WTC11 (cell line): ENCODE data around the gene MEIKIN. TPM values are rescaled to one million over a fixed set of nuclear protein-coding genes. Genes with fewer than 3 reads are reported as not detected.

ENCODE experiments used
- ATAC-seq: fragments of 200-7000 bp; cut with Tn5 transposase; 2 replicates; pipeline ENCODE4 v1.10.0; 2021; ENCODE audit warnings: mild to moderate bottlenecking, moderate library complexity
- CTCF ChIA-PET: fragments of 300-600 bp; sonication (Branson Sonifier 250); formaldehyde crosslinking; loops from one replicate; lab custom pipeline; 2021; ENCODE audit warnings: antibody characterized with exemption; lab: Charles Lee
- POLR2A ChIA-PET: fragments of 350-600 bp; sonication (Branson Sonifier 250); formaldehyde crosslinking; loops from one replicate; lab custom pipeline; 2021; ENCODE audit warnings: antibody characterized with exemption; lab: Charles Lee
- DNase-seq: peaks from one replicate; pipeline ENCODE4 v3.0.0; 2021; ENCODE audit warnings: low spot score
- H3K27ac Mint-ChIP-seq: 2 replicates; pipeline ENCODE4 v1.8.0; 2021; ENCODE audit warnings: mixed read lengths
- H3K27me3 Mint-ChIP-seq: 2 replicates; pipeline ENCODE4 v1.8.0; 2021; ENCODE audit warnings: low read depth, mild to moderate bottlenecking, moderate library complexity, mixed read lengths
- H3K36me3 Mint-ChIP-seq: 2 replicates; pipeline ENCODE4 v1.8.0; 2021; ENCODE audit warnings: mixed read lengths
- H3K4me1 Mint-ChIP-seq: 2 replicates; pipeline ENCODE4 v1.8.0; 2022; ENCODE audit warnings: mixed read lengths
- H3K4me3 Mint-ChIP-seq: 2 replicates; pipeline ENCODE4 v1.8.0; 2021; ENCODE audit warnings: mild to moderate bottlenecking, moderate library complexity, mixed read lengths
- H3K9me3 Mint-ChIP-seq: 2 replicates; pipeline ENCODE4 v1.8.0; 2021; ENCODE audit warnings: mixed read lengths
- ELF4 ChIP-seq: sonication (generic); formaldehyde crosslinking; IDR thresholded peaks from 2 replicates; pipeline ENCODE4 v1.8.1; 2022; ENCODE audit warnings: low read depth, mild to moderate bottlenecking, moderate library complexity, missing genetic modification reagents
- GABPB1 ChIP-seq: sonication (generic); formaldehyde crosslinking; IDR thresholded peaks from 2 replicates; pipeline ENCODE4 v1.8.1; 2023; ENCODE audit warnings: mild to moderate bottlenecking, missing genetic modification reagents
- GRHL2 ChIP-seq: fragments of 250-450 bp; sonication (Bioruptor Pico); IDR thresholded peaks from 2 replicates; pipeline ENCODE4 v1.8.0; 2022; ENCODE audit warnings: mild to moderate bottlenecking, moderate library complexity; ENCODE audit not compliant: insufficient replicate concordance, severe bottlenecking
- IRF2 ChIP-seq: sonication (generic); formaldehyde crosslinking; IDR thresholded peaks from 2 replicates; pipeline ENCODE4 v1.8.0; 2022; ENCODE audit warnings: low read depth, missing genetic modification reagents, borderline replicate concordance
- JAZF1 ChIP-seq: fragments of 250-450 bp; sonication (Bioruptor Pico); IDR thresholded peaks from 2 replicates; pipeline ENCODE4 v1.9.0; 2021; ENCODE audit warnings: moderate library complexity, mild to moderate bottlenecking, inconsistent platforms
- NFYB ChIP-seq: sonication (generic); formaldehyde crosslinking; conservative IDR thresholded peaks from 2 replicates; pipeline ENCODE4 v1.8.0; 2022; ENCODE audit warnings: low read depth, missing genetic modification reagents
- NR3C1 ChIP-seq: sonication (generic); formaldehyde crosslinking; conservative IDR thresholded peaks from 2 replicates; pipeline ENCODE4 v1.8.1; 2023; ENCODE audit warnings: low read depth, mild to moderate bottlenecking, missing genetic modification reagents
- RELA ChIP-seq: sonication (generic); formaldehyde crosslinking; IDR thresholded peaks from 2 replicates; pipeline ENCODE4 v1.8.1; 2022; ENCODE audit warnings: missing genetic modification reagents, mild to moderate bottlenecking, borderline replicate concordance
- TCF7 ChIP-seq: sonication (generic); formaldehyde crosslinking; IDR thresholded peaks from 2 replicates; pipeline ENCODE4 v1.8.0; 2022; ENCODE audit warnings: mild to moderate bottlenecking, low read depth, missing genetic modification reagents, moderate library complexity
- ZNF121 ChIP-seq: sonication (generic); formaldehyde crosslinking; IDR thresholded peaks from 2 replicates; pipeline ENCODE4 v1.8.0; 2023; ENCODE audit warnings: missing genetic modification reagents
- ZNF232 ChIP-seq: sonication (generic); formaldehyde crosslinking; IDR thresholded peaks from 2 replicates; pipeline ENCODE4 v1.8.0; 2022; ENCODE audit warnings: mild to moderate bottlenecking, missing genetic modification reagents
- ZNF317 ChIP-seq: sonication (generic); formaldehyde crosslinking; IDR thresholded peaks from 2 replicates; pipeline ENCODE4 v1.8.1; 2023; ENCODE audit warnings: low read depth, mild to moderate bottlenecking, moderate library complexity, missing genetic modification reagents, borderline replicate concordance
- ZNF396 ChIP-seq: fragments of 250-450 bp; sonication (Bioruptor Pico); IDR thresholded peaks from 2 replicates; pipeline ENCODE4 v1.8.0; 2021; ENCODE audit warnings: mild to moderate bottlenecking, moderate library complexity, borderline replicate concordance
- ZNF423 ChIP-seq: fragments of 250-450 bp; sonication (Bioruptor Pico); IDR thresholded peaks from 2 replicates; pipeline ENCODE4 v2.1.2; 2022; ENCODE audit warnings: mild to moderate bottlenecking, moderate library complexity
- total RNA-seq: library from RNA; stranded (reverse); gene quantifications from 3 replicates; pipeline ENCODE4 v1.2.3, GENCODE V29; 2021
- TF ChIP-seq, protein P1 (sequence below): fragments of 250-450 bp; sonication (Bioruptor Pico); conservative IDR thresholded peaks from 2 replicates; pipeline ENCODE4 v1.9.0; 2021; ENCODE audit warnings: mild to moderate bottlenecking
- TF ChIP-seq, protein P2 (sequence below): fragments of 250-450 bp; sonication (Bioruptor Pico); IDR thresholded peaks from 2 replicates; pipeline ENCODE4 v1.9.0; 2021; ENCODE audit warnings: mild to moderate bottlenecking
- TF ChIP-seq, protein P3 (sequence below): sonication (generic); formaldehyde crosslinking; conservative IDR thresholded peaks from 2 replicates; pipeline ENCODE4 v1.8.1; 2022; ENCODE audit warnings: mild to moderate bottlenecking, missing genetic modification reagents
- TF ChIP-seq, protein P4 (sequence below): sonication (generic); formaldehyde crosslinking; IDR thresholded peaks from 2 replicates; pipeline ENCODE4 v1.8.1; 2022; ENCODE audit warnings: mild to moderate bottlenecking, moderate library complexity, missing genetic modification reagents
- TF ChIP-seq, protein P5 (sequence below): sonication (generic); formaldehyde crosslinking; IDR thresholded peaks from 2 replicates; pipeline ENCODE4 v1.8.1; 2022; ENCODE audit warnings: low read depth, missing genetic modification reagents, borderline replicate concordance
- TF ChIP-seq, protein P6 (sequence below): sonication (generic); formaldehyde crosslinking; IDR thresholded peaks from 2 replicates; pipeline ENCODE4 v1.8.0; 2022; ENCODE audit warnings: mild to moderate bottlenecking, missing genetic modification reagents
- TF ChIP-seq, protein P7 (sequence below): sonication (generic); formaldehyde crosslinking; IDR thresholded peaks from 2 replicates; pipeline ENCODE4 v1.8.0; 2023; ENCODE audit warnings: missing genetic modification reagents
- TF ChIP-seq, protein P8 (sequence below): fragments of 250-450 bp; sonication (Bioruptor Pico); IDR thresholded peaks from 2 replicates; pipeline ENCODE4 v1.9.0; 2021; ENCODE audit warnings: mild to moderate bottlenecking, borderline replicate concordance

MEIKIN gene
- total RNA-seq, 1 experiment from 2014 or later: not detected

DNA sequence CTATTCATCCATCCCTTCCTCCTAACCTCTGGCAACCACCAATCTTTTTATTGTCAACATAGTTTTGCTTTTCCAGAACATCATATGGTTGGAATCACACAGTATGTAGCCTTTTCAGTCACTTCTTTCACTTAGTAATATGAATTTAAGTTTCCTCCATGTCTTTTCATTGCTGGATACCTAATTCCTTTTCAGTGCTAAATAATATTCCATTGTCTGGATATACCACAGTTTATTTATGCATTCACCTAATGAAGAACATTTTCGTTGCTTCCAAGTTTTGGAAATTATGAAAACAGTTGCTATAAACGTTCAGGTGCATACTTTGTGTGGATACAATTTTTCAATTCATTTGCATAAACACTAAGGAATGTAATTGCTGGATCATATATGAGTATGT lies 77.9 kb downstream of the MEIKIN start:
- TF ChIP-seq, protein P1, sequence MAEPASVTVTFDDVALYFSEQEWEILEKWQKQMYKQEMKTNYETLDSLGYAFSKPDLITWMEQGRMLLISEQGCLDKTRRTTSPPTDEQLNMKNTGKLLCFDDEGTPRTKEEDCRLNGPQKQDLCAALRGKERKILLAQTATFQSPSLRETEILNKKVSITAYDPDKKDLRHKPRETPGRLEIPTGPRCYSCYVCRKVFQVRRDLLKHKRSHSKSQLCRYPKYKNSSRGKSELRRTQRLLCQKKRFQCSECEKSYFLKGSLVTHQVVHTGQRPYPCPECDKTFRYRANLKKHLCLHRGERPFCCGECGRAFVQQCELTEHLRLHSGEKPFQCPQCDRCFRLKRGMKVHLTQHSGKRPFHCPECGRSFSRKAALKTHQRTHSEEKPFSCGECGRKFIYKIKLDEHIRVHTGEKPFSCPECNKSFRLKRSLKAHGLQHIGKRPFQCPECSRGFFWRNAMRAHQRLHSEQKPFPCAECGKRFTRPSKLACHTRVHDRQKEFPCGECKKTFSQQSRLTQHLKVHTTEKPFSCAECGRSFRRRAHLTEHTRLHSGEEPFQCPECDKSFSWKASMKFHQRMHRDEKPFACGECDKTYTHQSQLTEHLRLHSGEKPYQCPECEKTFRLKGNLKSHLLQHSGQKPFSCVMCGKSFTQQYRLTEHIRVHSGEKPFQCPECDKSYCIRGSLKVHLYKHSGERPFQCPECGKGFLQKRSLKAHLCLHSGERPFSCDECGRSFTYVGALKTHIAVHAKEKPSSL (CRISPR knock-in tag): no peak
- no peak for TF ChIP-seq GRHL2 (CRISPR knock-in tag)
- TF ChIP-seq ZNF317 (CRISPR knock-in tag): no peak
- TF ChIP-seq, protein P2, sequence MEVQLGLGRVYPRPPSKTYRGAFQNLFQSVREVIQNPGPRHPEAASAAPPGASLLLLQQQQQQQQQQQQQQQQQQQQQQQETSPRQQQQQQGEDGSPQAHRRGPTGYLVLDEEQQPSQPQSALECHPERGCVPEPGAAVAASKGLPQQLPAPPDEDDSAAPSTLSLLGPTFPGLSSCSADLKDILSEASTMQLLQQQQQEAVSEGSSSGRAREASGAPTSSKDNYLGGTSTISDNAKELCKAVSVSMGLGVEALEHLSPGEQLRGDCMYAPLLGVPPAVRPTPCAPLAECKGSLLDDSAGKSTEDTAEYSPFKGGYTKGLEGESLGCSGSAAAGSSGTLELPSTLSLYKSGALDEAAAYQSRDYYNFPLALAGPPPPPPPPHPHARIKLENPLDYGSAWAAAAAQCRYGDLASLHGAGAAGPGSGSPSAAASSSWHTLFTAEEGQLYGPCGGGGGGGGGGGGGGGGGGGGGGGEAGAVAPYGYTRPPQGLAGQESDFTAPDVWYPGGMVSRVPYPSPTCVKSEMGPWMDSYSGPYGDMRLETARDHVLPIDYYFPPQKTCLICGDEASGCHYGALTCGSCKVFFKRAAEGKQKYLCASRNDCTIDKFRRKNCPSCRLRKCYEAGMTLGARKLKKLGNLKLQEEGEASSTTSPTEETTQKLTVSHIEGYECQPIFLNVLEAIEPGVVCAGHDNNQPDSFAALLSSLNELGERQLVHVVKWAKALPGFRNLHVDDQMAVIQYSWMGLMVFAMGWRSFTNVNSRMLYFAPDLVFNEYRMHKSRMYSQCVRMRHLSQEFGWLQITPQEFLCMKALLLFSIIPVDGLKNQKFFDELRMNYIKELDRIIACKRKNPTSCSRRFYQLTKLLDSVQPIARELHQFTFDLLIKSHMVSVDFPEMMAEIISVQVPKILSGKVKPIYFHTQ (CRISPR knock-in tag): no peak
- TF ChIP-seq IRF2 (CRISPR knock-in tag): no peak
- TF ChIP-seq ZNF423: no peak
- no peak for TF ChIP-seq GABPB1
- TF ChIP-seq, protein P3, sequence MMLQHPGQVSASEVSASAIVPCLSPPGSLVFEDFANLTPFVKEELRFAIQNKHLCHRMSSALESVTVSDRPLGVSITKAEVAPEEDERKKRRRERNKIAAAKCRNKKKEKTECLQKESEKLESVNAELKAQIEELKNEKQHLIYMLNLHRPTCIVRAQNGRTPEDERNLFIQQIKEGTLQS (CRISPR knock-in tag): no peak
- no peak for TF ChIP-seq TCF7 (CRISPR knock-in tag)
- TF ChIP-seq, protein P4, sequence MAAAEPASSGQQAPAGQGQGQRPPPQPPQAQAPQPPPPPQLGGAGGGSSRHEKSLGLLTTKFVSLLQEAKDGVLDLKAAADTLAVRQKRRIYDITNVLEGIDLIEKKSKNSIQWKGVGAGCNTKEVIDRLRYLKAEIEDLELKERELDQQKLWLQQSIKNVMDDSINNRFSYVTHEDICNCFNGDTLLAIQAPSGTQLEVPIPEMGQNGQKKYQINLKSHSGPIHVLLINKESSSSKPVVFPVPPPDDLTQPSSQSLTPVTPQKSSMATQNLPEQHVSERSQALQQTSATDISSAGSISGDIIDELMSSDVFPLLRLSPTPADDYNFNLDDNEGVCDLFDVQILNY (CRISPR knock-in tag): no peak
- TF ChIP-seq, protein P5, sequence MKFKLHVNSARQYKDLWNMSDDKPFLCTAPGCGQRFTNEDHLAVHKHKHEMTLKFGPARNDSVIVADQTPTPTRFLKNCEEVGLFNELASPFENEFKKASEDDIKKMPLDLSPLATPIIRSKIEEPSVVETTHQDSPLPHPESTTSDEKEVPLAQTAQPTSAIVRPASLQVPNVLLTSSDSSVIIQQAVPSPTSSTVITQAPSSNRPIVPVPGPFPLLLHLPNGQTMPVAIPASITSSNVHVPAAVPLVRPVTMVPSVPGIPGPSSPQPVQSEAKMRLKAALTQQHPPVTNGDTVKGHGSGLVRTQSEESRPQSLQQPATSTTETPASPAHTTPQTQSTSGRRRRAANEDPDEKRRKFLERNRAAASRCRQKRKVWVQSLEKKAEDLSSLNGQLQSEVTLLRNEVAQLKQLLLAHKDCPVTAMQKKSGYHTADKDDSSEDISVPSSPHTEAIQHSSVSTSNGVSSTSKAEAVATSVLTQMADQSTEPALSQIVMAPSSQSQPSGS: no peak
- DNase-seq (no peak), ATAC-seq (no peak)
- H3K27me3 Mint-ChIP-seq: peaks cover 3% of the 10 kb centered on the region; the same call in 1 of the 2 replicates
- no peak overlapping the region for H3K27ac Mint-ChIP-seq
- peaks cover 60% of the 10 kb centered on the region for H3K36me3 Mint-ChIP-seq
- CTCF ChIA-PET: no interaction called here
- peaks cover 90% of the 10 kb centered on the region for H3K9me3 Mint-ChIP-seq
- H3K4me3 Mint-ChIP-seq: no peak overlapping the region
- POLR2A ChIA-PET: no interaction called here
- no peaks in the 10 kb centered on the region for H3K4me1 Mint-ChIP-seq

DNA sequence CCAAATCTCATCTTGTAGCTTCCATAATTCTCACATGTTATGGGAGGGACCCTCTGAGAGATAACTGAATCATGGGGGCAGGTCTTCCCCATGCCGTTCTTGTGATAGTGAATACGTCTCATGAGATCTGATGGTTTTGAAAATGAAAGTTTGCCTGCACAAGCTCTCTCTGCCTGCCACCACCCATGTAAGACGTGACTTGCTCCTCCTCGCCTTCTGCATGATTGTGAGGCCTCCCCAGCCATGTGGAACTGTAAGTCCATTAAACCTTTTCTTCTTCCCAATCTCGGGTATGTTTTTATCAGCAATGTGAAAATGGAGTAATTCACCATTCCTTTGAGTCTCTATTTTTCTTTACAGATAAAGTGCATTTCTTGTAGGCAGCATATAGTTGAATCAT lies 81.8 kb downstream of the MEIKIN start:
- no peaks in the 10 kb centered on the region for H3K4me1 Mint-ChIP-seq
- no peak overlapping the region for H3K4me3 Mint-ChIP-seq
- H3K27me3 Mint-ChIP-seq: peaks cover 2% of the 10 kb centered on the region; the same call in 1 of the 2 replicates
- TF ChIP-seq GRHL2 (CRISPR knock-in tag): no peak
- no peak for TF ChIP-seq NFYB (CRISPR knock-in tag)
- no peak for TF ChIP-seq GABPB1
- no peak for TF ChIP-seq JAZF1 (CRISPR knock-in tag)
- TF ChIP-seq ZNF121: no peak
- no peak for TF ChIP-seq ZNF396 (CRISPR knock-in tag)
- TF ChIP-seq ZNF232 (CRISPR knock-in tag): no peak
- no peak for TF ChIP-seq ELF4
- no peak for TF ChIP-seq NR3C1 (CRISPR knock-in tag)
- no peak for TF ChIP-seq RELA (CRISPR knock-in tag)
- TF ChIP-seq, protein P6, sequence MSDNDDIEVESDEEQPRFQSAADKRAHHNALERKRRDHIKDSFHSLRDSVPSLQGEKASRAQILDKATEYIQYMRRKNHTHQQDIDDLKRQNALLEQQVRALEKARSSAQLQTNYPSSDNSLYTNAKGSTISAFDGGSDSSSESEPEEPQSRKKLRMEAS: no peak
- TF ChIP-seq, protein P7, sequence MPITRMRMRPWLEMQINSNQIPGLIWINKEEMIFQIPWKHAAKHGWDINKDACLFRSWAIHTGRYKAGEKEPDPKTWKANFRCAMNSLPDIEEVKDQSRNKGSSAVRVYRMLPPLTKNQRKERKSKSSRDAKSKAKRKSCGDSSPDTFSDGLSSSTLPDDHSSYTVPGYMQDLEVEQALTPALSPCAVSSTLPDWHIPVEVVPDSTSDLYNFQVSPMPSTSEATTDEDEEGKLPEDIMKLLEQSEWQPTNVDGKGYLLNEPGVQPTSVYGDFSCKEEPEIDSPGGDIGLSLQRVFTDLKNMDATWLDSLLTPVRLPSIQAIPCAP (CRISPR knock-in tag): no peak
- TF ChIP-seq, protein P8, sequence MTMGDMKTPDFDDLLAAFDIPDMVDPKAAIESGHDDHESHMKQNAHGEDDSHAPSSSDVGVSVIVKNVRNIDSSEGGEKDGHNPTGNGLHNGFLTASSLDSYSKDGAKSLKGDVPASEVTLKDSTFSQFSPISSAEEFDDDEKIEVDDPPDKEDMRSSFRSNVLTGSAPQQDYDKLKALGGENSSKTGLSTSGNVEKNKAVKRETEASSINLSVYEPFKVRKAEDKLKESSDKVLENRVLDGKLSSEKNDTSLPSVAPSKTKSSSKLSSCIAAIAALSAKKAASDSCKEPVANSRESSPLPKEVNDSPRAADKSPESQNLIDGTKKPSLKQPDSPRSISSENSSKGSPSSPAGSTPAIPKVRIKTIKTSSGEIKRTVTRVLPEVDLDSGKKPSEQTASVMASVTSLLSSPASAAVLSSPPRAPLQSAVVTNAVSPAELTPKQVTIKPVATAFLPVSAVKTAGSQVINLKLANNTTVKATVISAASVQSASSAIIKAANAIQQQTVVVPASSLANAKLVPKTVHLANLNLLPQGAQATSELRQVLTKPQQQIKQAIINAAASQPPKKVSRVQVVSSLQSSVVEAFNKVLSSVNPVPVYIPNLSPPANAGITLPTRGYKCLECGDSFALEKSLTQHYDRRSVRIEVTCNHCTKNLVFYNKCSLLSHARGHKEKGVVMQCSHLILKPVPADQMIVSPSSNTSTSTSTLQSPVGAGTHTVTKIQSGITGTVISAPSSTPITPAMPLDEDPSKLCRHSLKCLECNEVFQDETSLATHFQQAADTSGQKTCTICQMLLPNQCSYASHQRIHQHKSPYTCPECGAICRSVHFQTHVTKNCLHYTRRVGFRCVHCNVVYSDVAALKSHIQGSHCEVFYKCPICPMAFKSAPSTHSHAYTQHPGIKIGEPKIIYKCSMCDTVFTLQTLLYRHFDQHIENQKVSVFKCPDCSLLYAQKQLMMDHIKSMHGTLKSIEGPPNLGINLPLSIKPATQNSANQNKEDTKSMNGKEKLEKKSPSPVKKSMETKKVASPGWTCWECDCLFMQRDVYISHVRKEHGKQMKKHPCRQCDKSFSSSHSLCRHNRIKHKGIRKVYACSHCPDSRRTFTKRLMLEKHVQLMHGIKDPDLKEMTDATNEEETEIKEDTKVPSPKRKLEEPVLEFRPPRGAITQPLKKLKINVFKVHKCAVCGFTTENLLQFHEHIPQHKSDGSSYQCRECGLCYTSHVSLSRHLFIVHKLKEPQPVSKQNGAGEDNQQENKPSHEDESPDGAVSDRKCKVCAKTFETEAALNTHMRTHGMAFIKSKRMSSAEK (CRISPR knock-in tag): no peak
- DNase-seq: no peak
- CTCF ChIA-PET: no interaction called here
- peaks cover 58% of the 10 kb centered on the region for H3K9me3 Mint-ChIP-seq
- no peak overlapping the region for H3K27ac Mint-ChIP-seq
- H3K36me3 Mint-ChIP-seq: peaks cover 36% of the 10 kb centered on the region
- POLR2A ChIA-PET: no interaction called here
- no peak for ATAC-seq
